Testis (tissue), 2 donors: ENCODE measurements around the gene SLC25A21.

Source experiments
- CTCF ChIP-seq, 3 experiments: fragments of 450-650 bp in 2 of 3; fragments of 200-600 bp in 1 of 3; sonication (generic) in 1 of 3; IDR thresholded peaks; one replicate each; pipeline ENCODE4 v1.5.1; 2016 to 2019; ENCODE audit warnings: antibody characterized with exemption in 3 of 3, mild to moderate bottlenecking in 2 of 3, moderate library complexity in 1 of 3
- POLR2A ChIP-seq: fragments of 450-650 bp; IDR thresholded peaks from one replicate; pipeline ENCODE4 v1.6.1; 2017; ENCODE audit warnings: antibody characterized with exemption, mild to moderate bottlenecking, moderate library complexity

DNA sequence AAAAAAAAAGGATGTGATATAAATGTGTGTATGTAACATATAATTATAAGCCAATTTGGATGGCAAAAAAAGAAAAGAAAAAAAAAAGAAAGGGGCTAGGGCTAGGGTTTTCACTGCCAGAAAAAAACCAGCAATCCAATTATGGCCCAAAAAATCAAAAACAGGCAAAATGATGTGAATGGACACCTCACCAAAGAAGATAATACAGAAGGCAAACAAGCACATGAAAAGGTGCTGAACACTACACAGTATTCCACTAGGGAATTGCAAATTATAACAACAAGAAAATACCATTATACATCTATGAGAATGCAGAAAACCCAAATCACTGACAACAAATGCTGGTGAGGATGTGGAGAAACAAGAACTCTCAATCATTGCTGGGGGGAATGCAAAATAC, 13.3 kb upstream of the SLC25A21 start:
- TF ChIP-seq CTCF (IDR thresholded peaks at IDR 0.05) (no peak), POLR2A (no peak)
